ENCODE data around the gene SARNP.

Gene SARNP

DNA sequence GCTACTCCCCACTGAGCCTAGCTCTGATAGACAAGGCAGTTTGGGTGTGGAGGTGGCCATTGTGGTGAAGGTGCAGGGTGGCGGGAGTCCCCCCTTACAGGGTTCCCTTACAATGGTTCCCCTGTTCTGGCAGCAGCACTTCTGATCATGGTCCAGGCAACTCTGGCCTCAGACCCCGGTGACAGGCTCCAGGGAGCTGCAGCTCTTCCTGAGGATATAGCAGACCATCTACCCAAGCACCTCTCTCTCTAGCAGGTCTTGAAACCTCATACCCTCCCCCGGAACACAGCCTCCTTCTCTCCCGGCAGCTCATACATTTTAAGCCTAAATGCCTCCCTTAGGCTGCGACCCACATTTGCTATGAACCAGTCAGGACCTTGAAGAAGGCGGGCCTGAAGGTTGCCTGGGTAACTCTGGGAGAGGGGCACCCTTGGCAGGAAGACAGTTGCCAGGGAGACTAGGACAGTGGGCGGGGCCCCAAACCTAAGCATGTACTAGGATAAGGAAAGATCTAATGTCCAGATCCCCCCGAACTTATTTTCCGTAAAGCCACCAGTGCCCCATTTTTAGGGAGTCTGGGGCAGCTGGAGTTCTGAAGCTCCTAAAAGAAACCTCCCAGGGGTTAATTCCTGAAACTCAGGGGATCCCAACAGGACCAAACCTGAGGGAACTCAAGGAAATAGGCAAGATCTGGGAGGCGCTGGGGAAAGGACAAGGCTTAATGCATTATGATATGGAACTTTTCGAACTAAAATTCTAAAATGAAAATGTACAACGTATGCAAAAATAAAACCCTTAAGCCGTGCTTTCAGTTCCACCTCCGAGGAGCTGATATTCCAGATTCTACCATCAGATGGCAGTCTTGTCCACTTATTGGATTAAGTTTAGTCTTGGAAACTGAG lies 79.2 kb downstream of the SARNP start:
- Mint-ChIP-seq H3K36me3 (no peaks in the 10 kb centered on the region), H3K9me3 (no peaks in the 10 kb centered on the region), H3K27me3 (peaks cover 32% of the 10 kb centered on the region), H3K4me3 (peak overlapping the region; percentile 73), H3K4me1 (peaks cover 41% of the 10 kb centered on the region), H3K27ac (peak overlapping the region; percentile 78)
- DNase-seq: peak; percentile 90
- CTCF ChIA-PET: interaction anchor here (0.6 to 8.6 kb wide), 52 partner anchors 9 to 726 kb away, joined by 3 to 166 read pairs (median 5); partner anchors contain the start of genes BLOC1S1, CD63, ESYT1 and ORMDL2

DNA sequence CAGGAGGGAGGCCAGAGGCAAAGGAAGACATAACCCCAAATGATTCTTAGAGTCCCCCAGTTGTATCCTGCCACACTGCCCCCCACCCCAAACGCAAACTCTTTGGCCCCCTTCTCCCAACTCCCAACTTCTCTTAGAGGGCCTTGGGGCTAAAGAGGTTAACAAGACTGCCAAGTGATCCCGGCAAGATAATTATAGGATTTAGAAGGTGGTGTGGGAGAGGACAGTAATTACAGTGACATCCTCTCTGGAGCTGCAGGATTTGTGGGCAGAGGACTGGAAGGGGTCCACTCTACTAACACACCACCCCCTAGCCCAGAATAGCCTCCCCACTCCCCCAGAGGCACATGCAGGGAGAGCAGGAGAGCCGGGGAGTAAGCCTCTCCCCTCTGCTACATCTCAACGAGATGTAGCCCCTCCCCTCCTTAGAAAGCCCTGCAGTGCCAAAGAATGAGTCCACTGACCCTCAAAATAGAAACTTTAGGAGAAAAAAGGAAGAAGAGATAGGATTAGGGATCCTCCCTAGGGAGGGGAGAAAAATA lies 79.9 kb downstream of the SARNP start:
- Mint-ChIP-seq H3K36me3 (no peaks in the 10 kb centered on the region), H3K4me3 (peak overlapping the region; percentile 73)

DNA sequence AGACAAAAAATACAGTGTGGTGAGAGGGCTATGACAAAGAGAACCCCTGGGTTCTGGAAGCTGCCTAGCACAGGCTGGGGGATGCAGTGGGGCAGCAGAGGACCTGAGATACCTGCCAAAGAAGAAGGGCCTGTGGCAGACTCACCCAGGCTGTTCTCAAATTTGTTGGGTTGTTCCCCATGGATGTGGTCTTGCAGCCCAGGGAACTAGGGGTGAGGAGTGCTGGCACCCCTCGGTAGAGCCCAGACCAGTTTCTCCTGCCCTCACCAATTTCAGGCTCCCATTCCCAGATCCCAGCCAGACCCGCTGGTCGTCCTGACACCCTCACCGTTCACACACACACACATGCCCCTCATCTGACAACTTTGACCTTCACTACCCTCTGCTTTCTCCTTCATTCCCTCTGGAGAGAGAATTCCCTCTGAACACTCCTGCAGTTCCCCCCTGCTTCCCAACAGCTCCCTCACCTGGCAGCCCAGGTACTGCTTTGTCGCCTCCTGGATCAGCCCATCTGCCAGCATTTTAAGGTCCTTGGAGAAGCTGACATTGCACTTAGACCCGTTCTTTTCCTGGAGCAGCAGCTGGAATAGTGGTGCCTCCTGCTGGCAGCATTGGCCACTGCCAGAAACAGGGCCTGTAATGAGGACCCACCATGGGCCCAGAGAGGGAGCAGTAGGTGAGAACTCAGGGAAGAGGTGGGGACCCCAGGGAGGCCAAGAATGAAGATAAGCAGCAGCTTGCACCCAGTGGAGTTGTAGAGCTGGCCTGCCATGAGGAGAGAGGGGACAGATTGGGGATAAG lies 80.5 kb downstream of the SARNP start:
- peaks cover 22% of the 10 kb centered on the region for H3K27me3 Mint-ChIP-seq
- no peaks in the 10 kb centered on the region for H3K9me3 Mint-ChIP-seq
- peak overlapping the region; percentile 67 for H3K27ac Mint-ChIP-seq
- H3K4me1 Mint-ChIP-seq: peaks cover 34% of the 10 kb centered on the region
- peak; percentile 78 for DNase-seq
- CTCF ChIA-PET: interaction anchor here (0.6 to 8.6 kb wide), 17 partner anchors 7 to 304 kb away, joined by 3 to 166 read pairs (median 7); partner anchors contain the start of genes BLOC1S1, CD63 and RDH5
- no peaks in the 10 kb centered on the region for H3K36me3 Mint-ChIP-seq
- peak overlapping the region; percentile 73 for H3K4me3 Mint-ChIP-seq

More for the DNA sequence above, 79.9 kb downstream of the SARNP start:
- CTCF ChIA-PET: interaction anchor here (0.6 to 8.6 kb wide), 39 partner anchors 8 to 468 kb away, joined by 3 to 166 read pairs (median 6); partner anchors contain the start of genes BLOC1S1, CD63, ESYT1 and ORMDL2
- H3K9me3 Mint-ChIP-seq: no peaks in the 10 kb centered on the region
- peaks cover 38% of the 10 kb centered on the region for H3K4me1 Mint-ChIP-seq
- no peak for DNase-seq
- H3K27ac Mint-ChIP-seq: peak overlapping the region; percentile 67
- H3K27me3 Mint-ChIP-seq: peaks cover 28% of the 10 kb centered on the region

- DNase-seq: no peak
- Mint-ChIP-seq H3K9me3 (no peaks in the 10 kb centered on the region), H3K27ac (peak overlapping the region; percentile 58), H3K4me1 (peaks cover 30% of the 10 kb centered on the region), H3K27me3 (peaks cover 14% of the 10 kb centered on the region), H3K36me3 (no peaks in the 10 kb centered on the region), H3K4me3 (no peak overlapping the region)
- CTCF ChIA-PET: interaction anchor here (2.1 to 8.6 kb wide), 3 partner anchors 12 to 90 kb away, joined by 7 to 166 read pairs (median 18); partner anchors contain the start of genes BLOC1S1 and RDH5
These were observed 81.4 kb downstream of the SARNP start for GRCh38 chr12:55736076-55736475.

- H3K27me3 Mint-ChIP-seq: peaks cover 1% of the 10 kb centered on the region
- no peak for DNase-seq
- H3K9me3 Mint-ChIP-seq: no peaks in the 10 kb centered on the region
- peaks cover 38% of the 10 kb centered on the region for H3K4me1 Mint-ChIP-seq
- CTCF ChIA-PET: interaction anchor here (0.9 to 8.6 kb wide), 2 partner anchors 14 to 78 kb away, joined by 3 to 166 read pairs; partner anchors contain the start of genes BLOC1S1 and RDH5
- H3K36me3 Mint-ChIP-seq: no peaks in the 10 kb centered on the region
- no peak overlapping the region for H3K4me3 Mint-ChIP-seq
- H3K27ac Mint-ChIP-seq: no peak overlapping the region
These were observed 82.9 kb downstream of the SARNP start for GRCh38 chr12:55734595-55734994.

- Mint-ChIP-seq H3K27ac (no peak overlapping the region), H3K9me3 (no peaks in the 10 kb centered on the region), H3K4me3 (no peak overlapping the region), H3K27me3 (no peaks in the 10 kb centered on the region), H3K36me3 (no peaks in the 10 kb centered on the region), H3K4me1 (peaks cover 40% of the 10 kb centered on the region)
- CTCF ChIA-PET: interaction anchor here (0.6 to 8.6 kb wide), 3 partner anchors 13 to 452 kb away, joined by 3 to 166 read pairs (median 3); partner anchors contain the start of genes BLOC1S1 and RDH5
- no peak for DNase-seq
These were observed 83.7 kb downstream of the SARNP start for GRCh38 chr12:55733858-55734257.

DNA sequence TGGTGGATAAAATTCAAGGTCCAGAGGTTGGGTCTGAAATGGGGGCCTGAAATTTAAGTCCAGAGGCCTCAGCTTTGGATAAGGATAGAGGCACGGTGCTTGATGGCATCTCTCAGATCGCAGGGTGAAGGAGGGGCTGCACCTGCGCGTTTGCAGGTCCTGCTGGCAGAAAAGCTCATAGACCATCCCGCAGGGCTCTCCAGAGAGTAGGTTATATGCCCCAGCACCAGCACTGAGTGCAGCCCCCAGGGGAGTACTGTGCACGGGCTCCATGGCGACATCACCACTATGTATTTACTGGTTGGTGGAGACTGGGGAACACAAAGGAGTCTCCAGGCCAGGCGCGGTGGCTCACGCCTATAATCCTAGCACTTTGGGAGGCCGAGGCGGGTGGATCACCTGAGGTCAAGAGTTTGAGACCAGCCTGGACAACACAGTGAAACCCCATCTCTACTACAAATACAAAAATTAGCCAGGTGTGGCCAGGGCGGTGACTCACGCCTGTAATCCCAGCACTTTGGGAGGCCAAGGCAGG lies 84.4 kb downstream of the SARNP start:
- H3K4me1 Mint-ChIP-seq: peaks cover 37% of the 10 kb centered on the region
- H3K27ac Mint-ChIP-seq: no peak overlapping the region
- no peaks in the 10 kb centered on the region for H3K36me3 Mint-ChIP-seq
- CTCF ChIA-PET: interaction anchor here (8.6 kb wide), 1 partner anchor 13 kb away, joined by 166 read pairs; the partner anchor contains the start of genes BLOC1S1 and RDH5
- H3K4me3 Mint-ChIP-seq: no peak overlapping the region
- no peaks in the 10 kb centered on the region for H3K9me3 Mint-ChIP-seq
- no peaks in the 10 kb centered on the region for H3K27me3 Mint-ChIP-seq
- no peak for DNase-seq

GRCh38 chr12:55732288-55732687 lies 85.2 kb downstream of the SARNP start:
- CTCF ChIA-PET: interaction anchor here (8.6 kb wide), 1 partner anchor 12 kb away, joined by 166 read pairs; the partner anchor contains the start of genes BLOC1S1 and RDH5
- H3K4me1 Mint-ChIP-seq: peaks cover 37% of the 10 kb centered on the region
- H3K9me3 Mint-ChIP-seq: no peaks in the 10 kb centered on the region
- H3K4me3 Mint-ChIP-seq: no peak overlapping the region
- no peak overlapping the region for H3K27ac Mint-ChIP-seq
- H3K36me3 Mint-ChIP-seq: no peaks in the 10 kb centered on the region
- H3K27me3 Mint-ChIP-seq: no peaks in the 10 kb centered on the region
- no peak for DNase-seq

GRCh38 chr12:55729819-55730818 lies 87.4 kb downstream of the SARNP start:
- Mint-ChIP-seq H3K4me1 (peaks cover 43% of the 10 kb centered on the region), H3K27me3 (no peaks in the 10 kb centered on the region), H3K4me3 (peak overlapping the region; percentile 75), H3K27ac (peak overlapping the region; percentile 88), H3K36me3 (peaks cover 15% of the 10 kb centered on the region), H3K9me3 (no peaks in the 10 kb centered on the region)
- CTCF ChIA-PET: interaction anchor here (0.9 to 2.3 kb wide), 7 partner anchors 9 to 265 kb away, joined by 3 to 31 read pairs (median 3); no protein-coding TSS in a partner anchor
- DNase-seq: peak; percentile 46

- no peaks in the 10 kb centered on the region for H3K27me3 Mint-ChIP-seq
- peak within 1 kb of the TSS; percentile 75 for H3K4me3 Mint-ChIP-seq
- DNase-seq: peak; percentile 73
- H3K9me3 Mint-ChIP-seq: no peaks in the 10 kb centered on the region
- peak within 1 kb of the TSS; percentile 88 for H3K27ac Mint-ChIP-seq
- H3K4me1 Mint-ChIP-seq: peaks cover 49% of the 10 kb centered on the region
- CTCF ChIA-PET: interaction anchor here (1.0 to 2.3 kb wide), 6 partner anchors 10 to 266 kb away, joined by 3 to 31 read pairs (median 4); no protein-coding TSS in a partner anchor
- H3K36me3 Mint-ChIP-seq: peaks cover 19% of the 10 kb centered on the region
These were observed 88.3 kb downstream of the SARNP start, which contains the start of gene CD63 for GRCh38 chr12:55728939-55729818. CD63 (minus strand) TSS chr12:55729009; CDS start chr12:55728341, 668 bp downstream.

GRCh38 chr12:55728186-55728938 lies 89.2 kb downstream of the SARNP start:
- Mint-ChIP-seq H3K27ac (peak overlapping the region; percentile 39), H3K9me3 (no peaks in the 10 kb centered on the region)
- CTCF ChIA-PET: interaction anchor here (1.6 to 2.3 kb wide), 3 partner anchors 9 to 11 kb away, joined by 4 to 31 read pairs (median 8); no protein-coding TSS in a partner anchor

More at GRCh38 chr12:55728186-55728938, 89.2 kb downstream of the SARNP start:
- peaks cover 19% of the 10 kb centered on the region for H3K36me3 Mint-ChIP-seq
- peaks cover 49% of the 10 kb centered on the region for H3K4me1 Mint-ChIP-seq
- no peaks in the 10 kb centered on the region for H3K27me3 Mint-ChIP-seq
- DNase-seq: peak; percentile 58
- peak overlapping the region; percentile 75 for H3K4me3 Mint-ChIP-seq
